Muscle layer of duodenum (tissue), 2 donors: ENCODE data around the gene KLHL6.

ENCODE experiments used
- H3K27ac ChIP-seq: one replicate; pipeline ENCODE4 v1.7.0; 2013; ENCODE audit warnings: mild to moderate bottlenecking, low read length
- H3K27me3 ChIP-seq: one replicate; pipeline ENCODE4 v1.7.0; 2013; ENCODE audit warnings: low read depth, mild to moderate bottlenecking, control low read depth, low read length
- H3K36me3 ChIP-seq, 2 donors: one replicate each; pipeline ENCODE4 v1.7.0; 2013; ENCODE audit warnings: low read length in 2 of 2, control low read depth in 1 of 2, mild to moderate bottlenecking in 1 of 2; ENCODE audit not compliant: insufficient read depth in 2 of 2, control insufficient read depth in 1 of 2
- H3K4me1 ChIP-seq, 2 donors: one replicate each; pipeline ENCODE4 v1.7.0; 2013; ENCODE audit warnings: low read length in 2 of 2, mild to moderate bottlenecking in 2 of 2, control low read depth in 1 of 2, moderate library complexity in 1 of 2; ENCODE audit not compliant: insufficient read depth in 2 of 2, control insufficient read depth in 1 of 2
- H3K4me3 ChIP-seq, 2 donors: one replicate each; pipeline ENCODE4 v1.7.0; 2013; ENCODE audit warnings: low read length in 2 of 2, low read depth in 1 of 2, mild to moderate bottlenecking in 1 of 2
- H3K9me3 ChIP-seq, 2 donors: one replicate each; pipeline ENCODE4 v1.7.0; 2013; ENCODE audit warnings: low read length in 2 of 2, control low read depth in 1 of 2, mild to moderate bottlenecking in 1 of 2; ENCODE audit not compliant: control insufficient read depth in 1 of 2
- donor health status: healthy.

The KLHL6 gene

DNA sequence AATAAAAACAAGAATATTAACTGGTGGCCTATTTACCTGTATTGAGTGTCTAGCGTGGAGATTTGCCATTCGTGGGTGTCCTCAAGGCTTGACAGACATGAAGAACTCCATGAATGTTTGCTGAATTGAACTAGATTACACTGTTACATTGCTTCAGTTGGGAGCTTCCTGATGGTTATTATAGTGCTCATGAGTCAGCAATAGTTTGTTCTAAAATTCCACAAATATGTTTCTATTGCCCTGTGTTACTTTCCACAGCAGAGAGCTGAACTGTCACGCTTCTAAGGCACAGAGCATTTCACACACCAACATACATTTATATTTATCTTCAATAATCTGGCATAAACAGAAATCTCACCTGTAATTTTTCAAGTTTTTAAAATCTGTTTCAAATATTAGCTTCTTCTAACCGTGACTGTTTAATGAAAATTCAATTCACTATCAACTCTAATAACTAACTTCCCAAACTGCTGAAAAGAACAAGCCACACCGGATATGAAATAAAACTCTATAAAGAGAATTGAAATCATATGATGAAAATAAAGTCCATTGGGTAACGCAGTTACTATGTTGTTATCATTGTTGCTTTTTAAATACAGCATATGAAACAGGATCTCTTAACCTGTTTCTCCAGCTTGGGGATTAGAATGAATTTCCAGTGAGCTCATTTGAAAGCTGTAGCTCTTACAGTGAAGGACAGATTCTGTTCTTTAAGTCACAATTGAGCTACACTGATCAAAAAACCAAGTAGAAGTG is 65.9 kb downstream of the KLHL6 start:
- no peak overlapping the region for H3K4me3 ChIP-seq

DNA sequence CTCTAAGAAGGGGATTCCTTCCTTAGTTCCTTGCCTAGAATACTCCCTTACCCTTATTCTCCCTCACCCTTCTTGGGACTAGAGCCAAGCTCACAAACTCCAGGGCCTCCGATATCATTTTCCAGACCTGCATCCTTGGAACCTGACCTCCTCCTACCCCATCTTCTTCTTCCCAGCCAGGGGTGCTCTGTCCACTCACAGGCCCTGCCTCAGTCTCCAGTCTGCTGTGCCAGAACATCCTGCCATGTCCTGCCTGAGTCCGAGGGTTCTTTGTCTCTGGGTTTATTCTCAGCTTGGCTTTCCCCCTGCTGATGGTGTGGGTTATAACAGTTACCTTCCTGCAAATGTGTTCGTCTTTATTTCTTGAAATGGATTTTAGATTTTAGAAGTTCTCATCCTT is 67.2 kb downstream of the KLHL6 start:
- Histone ChIP-seq H3K36me3 (peaks cover 0 to 7% of the 10 kb centered on the region in 2 donors), H3K4me1 (no peaks in the 10 kb centered on the region), H3K9me3 (no peaks in the 10 kb centered on the region), H3K4me3 (no peak overlapping the region), H3K27ac (no peak overlapping the region), H3K27me3 (no peaks in the 10 kb centered on the region)

More for the DNA sequence above, 65.9 kb downstream of the KLHL6 start:
- no peaks in the 10 kb centered on the region for H3K27me3 ChIP-seq
- peaks cover 0 to 7% of the 10 kb centered on the region in 2 donors for H3K36me3 ChIP-seq
- no peak overlapping the region for H3K27ac ChIP-seq
- no peaks in the 10 kb centered on the region for H3K9me3 ChIP-seq
- no peaks in the 10 kb centered on the region for H3K4me1 ChIP-seq

DNA sequence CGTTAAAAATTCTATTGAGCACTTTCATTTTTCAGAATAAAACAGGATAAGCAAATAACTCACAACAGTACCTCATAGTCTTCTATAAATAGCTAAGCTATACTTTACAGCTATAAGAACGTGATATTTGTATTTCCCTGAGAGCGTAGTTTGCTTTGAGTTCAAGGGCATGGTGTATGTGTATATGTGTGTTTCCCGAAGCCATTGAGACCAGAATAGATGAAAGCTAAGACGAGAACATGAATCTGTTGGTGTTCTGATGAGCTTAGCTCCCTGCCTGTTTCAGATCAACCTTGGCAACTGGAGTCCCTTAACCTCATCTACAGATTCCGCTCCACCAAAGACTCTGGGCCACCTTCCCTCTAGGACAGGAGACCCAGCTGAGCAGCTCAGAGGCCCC is 67.6 kb downstream of the KLHL6 start:
- Histone ChIP-seq H3K27ac (no peak overlapping the region), H3K4me3 (no peak overlapping the region), H3K4me1 (no peaks in the 10 kb centered on the region), H3K9me3 (no peaks in the 10 kb centered on the region), H3K36me3 (peaks cover 0 to 7% of the 10 kb centered on the region in 2 donors), H3K27me3 (no peaks in the 10 kb centered on the region)

DNA sequence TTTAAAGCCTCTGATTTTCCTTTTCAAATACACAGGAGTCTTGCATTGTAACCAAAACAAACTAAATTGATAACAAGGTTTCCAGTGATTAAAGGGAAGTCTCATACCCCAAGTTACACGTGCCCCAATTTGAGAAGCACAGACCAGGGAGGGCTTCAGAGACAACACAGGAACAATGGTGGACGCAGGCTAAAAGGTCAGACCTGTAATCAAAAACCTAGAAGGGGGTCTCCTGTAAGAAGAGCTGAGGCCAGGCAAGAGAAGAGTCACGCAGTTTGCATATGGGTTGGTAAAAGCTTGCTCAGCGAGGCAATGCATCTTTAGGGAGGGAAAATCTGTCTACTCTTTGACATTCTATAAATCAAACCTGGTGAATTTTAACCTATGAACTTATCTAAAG is 68.5 kb downstream of the KLHL6 start:
- H3K4me1 ChIP-seq = no peaks in the 10 kb centered on the region
- no peaks in the 10 kb centered on the region for H3K27me3 ChIP-seq
- H3K9me3 ChIP-seq = no peaks in the 10 kb centered on the region
- no peak overlapping the region for H3K4me3 ChIP-seq
- H3K27ac ChIP-seq = no peak overlapping the region
- H3K36me3 ChIP-seq = peaks cover 0 to 4% of the 10 kb centered on the region in 2 donors

DNA sequence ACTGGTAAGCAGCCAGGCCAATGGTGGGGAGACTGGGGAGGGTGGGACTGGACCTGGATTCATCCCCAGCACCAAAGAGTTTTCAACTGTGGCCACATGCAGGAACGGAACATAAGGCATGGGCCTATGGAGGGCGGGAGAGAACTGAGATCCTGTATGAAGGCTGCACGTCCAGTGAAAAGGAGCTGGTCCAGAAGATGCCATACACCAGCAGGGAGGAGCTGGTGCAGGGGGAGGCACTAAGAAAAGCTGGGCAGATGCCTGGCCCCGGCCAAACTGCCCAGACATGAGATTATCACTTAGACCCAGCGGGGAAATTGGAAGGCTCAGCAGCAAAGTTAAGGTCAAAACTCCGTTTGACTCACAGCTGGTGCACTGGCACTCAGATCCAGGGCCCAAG is 69.0 kb downstream of the KLHL6 start:
- no peaks in the 10 kb centered on the region for H3K27me3 ChIP-seq
- H3K36me3 ChIP-seq = no peaks in the 10 kb centered on the region
- H3K4me3 ChIP-seq = no peak overlapping the region
- H3K9me3 ChIP-seq = no peaks in the 10 kb centered on the region
- no peak overlapping the region for H3K27ac ChIP-seq
- H3K4me1 ChIP-seq = no peaks in the 10 kb centered on the region

DNA sequence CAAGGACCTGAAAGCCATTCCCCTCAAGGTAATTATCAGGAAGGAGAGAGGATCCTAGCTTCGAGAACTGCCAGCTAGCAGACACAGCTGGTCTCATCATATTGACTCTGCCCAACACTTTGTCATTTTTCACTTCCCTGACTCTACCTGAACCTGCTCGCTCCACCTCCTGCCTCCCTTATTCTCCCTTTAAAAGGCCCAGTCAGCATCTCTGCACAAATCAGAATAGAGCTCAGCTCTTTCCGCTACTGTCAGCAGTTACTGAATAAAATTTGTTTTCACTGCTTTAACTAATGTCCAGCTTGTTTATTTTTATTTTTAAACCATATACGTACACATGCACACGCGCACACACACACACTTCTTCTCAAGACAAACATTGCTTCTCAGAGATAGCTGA is 69.9 kb downstream of the KLHL6 start:
- Histone ChIP-seq H3K27me3 (no peaks in the 10 kb centered on the region), H3K27ac (no peak overlapping the region), H3K9me3 (no peaks in the 10 kb centered on the region), H3K36me3 (no peaks in the 10 kb centered on the region), H3K4me3 (no peak overlapping the region), H3K4me1 (no peaks in the 10 kb centered on the region)

DNA sequence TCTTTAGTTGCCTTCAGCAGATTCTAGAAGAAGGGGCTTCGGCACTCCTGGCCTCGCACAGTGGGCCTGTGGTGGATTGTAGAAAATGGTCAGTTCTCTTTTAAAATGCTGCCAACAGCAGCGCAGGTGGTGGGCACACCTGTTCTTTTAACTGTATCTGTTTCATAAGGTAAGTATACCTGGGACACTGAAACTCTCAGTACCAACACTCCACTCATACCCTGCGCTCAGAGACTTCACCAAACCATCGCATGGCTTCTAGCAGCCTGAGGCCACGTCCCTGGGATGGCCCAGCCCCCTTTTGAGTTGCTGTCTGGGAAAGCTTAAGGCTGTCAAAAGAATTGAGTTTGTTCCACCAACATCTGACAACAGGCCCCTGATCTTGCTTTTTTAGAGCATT is 70.4 kb downstream of the KLHL6 start:
- Histone ChIP-seq H3K36me3 (no peaks in the 10 kb centered on the region), H3K4me1 (no peaks in the 10 kb centered on the region), H3K27me3 (no peaks in the 10 kb centered on the region), H3K27ac (no peak overlapping the region), H3K4me3 (no peak overlapping the region), H3K9me3 (no peaks in the 10 kb centered on the region)

DNA sequence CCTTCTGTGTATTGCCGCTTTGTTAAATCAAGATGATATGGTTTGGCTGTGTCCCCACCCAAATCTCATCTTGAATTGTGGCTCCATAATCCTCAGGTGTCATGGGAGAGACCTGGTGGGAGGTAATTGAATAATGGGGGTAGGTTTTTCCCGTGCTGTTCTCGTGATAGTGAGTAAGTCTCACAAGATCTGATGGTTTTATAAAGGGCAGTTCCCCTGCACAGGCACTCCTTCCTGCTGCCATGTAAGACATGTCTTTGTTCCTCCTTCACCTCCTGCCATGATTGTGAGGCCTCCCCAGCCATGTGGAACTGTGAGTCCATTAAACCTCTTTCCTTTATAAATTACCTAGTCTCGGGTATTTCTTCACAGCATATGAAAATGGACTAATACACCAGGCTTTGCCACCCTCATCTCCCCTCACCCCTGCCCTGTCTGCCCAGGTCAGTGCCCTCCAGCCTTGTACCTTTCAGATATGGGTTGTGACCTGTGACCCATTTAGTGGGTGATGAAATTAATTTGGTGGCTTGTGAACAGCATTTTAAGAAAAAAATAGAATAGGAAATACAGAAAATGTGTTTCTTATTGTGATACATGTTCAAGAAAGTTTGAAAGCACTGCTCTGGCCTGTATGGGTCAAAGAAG is 71.0 kb downstream of the KLHL6 start:
- no peaks in the 10 kb centered on the region for H3K27me3 ChIP-seq
- no peaks in the 10 kb centered on the region for H3K9me3 ChIP-seq
- no peak overlapping the region for H3K4me3 ChIP-seq
- H3K27ac ChIP-seq = no peak overlapping the region
- peaks cover 0 to 2% of the 10 kb centered on the region in 2 donors for H3K4me1 ChIP-seq
- H3K36me3 ChIP-seq = no peaks in the 10 kb centered on the region

DNA sequence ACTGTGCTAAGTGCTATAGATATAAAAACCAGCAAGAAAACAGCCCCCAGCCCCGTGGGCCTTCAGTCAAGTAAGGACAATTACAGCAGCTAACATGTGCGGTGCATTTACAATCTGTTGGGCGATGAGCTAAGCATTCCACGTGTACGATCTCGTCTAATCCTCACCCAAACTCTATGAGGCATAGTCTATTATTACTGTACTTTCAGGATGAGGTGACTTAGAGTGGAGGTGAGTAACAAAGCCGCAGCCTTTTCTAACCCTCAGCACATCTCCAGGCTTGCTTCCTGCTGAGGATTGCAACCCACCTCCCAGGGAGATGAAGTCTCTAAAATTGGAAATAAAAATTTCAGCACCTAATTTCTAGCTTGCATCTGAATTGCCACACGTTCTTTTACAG is 73.9 kb downstream of the KLHL6 start:
- H3K36me3 ChIP-seq = no peaks in the 10 kb centered on the region
- H3K27me3 ChIP-seq = no peaks in the 10 kb centered on the region
- H3K4me3 ChIP-seq = no peak overlapping the region
- peaks cover 0 to 4% of the 10 kb centered on the region in 2 donors for H3K4me1 ChIP-seq
- H3K9me3 ChIP-seq = no peaks in the 10 kb centered on the region
- no peak overlapping the region for H3K27ac ChIP-seq

DNA sequence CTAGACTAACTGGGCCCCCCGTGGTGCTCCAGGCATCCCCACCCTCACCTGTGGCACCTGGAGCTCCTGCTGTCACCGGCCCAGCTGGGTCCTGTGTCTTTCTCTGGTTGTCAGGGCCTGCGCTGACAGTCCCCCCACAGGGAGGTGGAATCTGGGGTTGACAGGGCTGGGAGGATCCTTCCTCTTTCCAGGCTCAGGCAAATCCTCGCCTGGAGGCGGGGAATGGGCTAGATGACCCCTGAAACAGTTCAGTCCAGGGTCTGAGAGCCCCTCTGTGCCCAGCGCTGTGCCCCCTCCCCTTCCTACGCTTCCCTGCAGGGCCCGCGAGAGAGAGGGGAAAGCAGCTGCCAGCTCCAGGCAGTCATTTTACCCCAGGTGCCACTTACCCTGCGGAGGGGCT is 77.0 kb downstream of the KLHL6 start:
- no peak overlapping the region for H3K27ac ChIP-seq

DNA sequence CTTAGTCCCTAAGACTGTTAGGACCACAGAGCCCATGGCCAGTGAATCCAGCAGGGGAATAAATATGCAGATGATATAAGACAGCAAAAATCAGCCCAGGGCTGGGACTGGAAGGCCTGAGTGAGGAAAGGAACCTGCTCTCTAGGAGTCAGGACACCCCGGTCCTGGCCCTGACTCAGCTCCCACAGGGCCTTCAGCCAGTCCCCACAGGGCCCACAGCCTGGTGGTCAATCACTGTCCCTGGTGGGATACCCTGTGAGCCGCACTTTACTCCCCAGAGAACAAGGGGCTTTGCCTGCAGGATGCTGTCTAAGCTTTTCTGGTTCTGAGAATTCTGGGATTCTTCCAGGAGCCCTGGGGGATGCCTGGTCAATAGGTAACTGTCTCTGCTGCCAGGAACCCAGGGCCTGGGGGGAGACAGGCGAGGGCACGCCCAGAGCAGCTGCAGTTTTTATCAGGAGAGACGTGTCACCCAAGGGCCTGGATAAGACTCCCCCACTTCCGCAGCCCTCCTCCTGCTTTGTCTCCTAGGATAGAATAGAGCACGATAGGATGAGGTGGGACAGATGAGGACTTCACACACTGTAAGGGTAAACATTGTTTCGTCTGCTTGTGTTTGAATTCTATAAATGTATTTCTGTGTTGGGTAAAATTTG is 77.6 kb downstream of the KLHL6 start:
- H3K4me1 ChIP-seq = peaks cover 0 to 4% of the 10 kb centered on the region in 2 donors
- no peak overlapping the region for H3K27ac ChIP-seq
- no peak overlapping the region for H3K4me3 ChIP-seq
- no peaks in the 10 kb centered on the region for H3K9me3 ChIP-seq
- no peaks in the 10 kb centered on the region for H3K36me3 ChIP-seq
- no peaks in the 10 kb centered on the region for H3K27me3 ChIP-seq

More for the DNA sequence above, 77.0 kb downstream of the KLHL6 start:
- no peak overlapping the region for H3K4me3 ChIP-seq
- H3K27me3 ChIP-seq = no peaks in the 10 kb centered on the region
- H3K9me3 ChIP-seq = no peaks in the 10 kb centered on the region
- no peaks in the 10 kb centered on the region for H3K36me3 ChIP-seq
- H3K4me1 ChIP-seq = peaks cover 0 to 4% of the 10 kb centered on the region in 2 donors
